ENCODE measurements around the gene DUSP3.

GRCh38 chr17:43780135-43780534 lies 1.4 kb upstream of the DUSP3 start, which contains the start of gene CFAP97D1:
- TF ChIP-seq CTCF (conservative IDR thresholded peaks at IDR 0.05; ENCODE audit: low read length): no peak
- no peak for TF ChIP-seq EZH2phosphoT487 (IDR thresholded peaks at IDR 0.05; ENCODE audit: borderline replicate concordance, low read depth, low read length)
